ENCODE results near the gene NLGN3.
A peak's percentile ranks its signal among the peaks of the same experiment; 100 is the strongest.

Gene NLGN3

DNA sequence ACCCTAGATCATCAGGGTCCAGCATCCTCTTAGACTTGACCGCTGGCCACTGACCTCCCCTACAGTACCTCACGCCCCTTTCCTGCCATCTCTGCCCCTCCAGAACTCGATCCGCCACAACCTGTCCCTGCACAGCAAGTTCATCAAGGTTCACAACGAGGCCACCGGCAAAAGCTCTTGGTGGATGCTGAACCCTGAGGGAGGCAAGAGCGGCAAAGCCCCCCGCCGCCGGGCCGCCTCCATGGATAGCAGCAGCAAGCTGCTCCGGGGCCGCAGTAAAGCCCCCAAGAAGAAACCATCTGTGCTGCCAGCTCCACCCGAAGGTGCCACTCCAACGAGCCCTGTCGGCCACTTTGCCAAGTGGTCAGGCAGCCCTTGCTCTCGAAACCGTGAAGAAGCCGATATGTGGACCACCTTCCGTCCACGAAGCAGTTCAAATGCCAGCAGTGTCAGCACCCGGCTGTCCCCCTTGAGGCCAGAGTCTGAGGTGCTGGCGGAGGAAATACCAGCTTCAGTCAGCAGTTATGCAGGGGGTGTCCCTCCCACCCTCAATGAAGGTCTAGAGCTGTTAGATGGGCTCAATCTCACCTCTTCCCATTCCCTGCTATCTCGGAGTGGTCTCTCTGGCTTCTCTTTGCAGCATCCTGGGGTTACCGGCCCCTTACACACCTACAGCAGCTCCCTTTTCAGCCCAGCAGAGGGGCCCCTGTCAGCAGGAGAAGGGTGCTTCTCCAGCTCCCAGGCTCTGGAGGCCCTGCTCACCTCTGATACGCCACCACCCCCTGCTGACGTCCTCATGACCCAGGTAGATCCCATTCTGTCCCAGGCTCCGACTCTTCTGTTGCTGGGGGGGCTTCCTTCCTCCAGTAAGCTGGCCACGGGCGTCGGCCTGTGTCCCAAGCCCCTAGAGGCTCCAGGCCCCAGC, 43.8 kb upstream of the NLGN3 start:
- no peaks in the 10 kb centered on the region for H4K20me1 ChIP-seq (ENCODE audit: insufficient read depth, low read length)
- TF ChIP-seq EZH2phosphoT487 (IDR thresholded peaks at IDR 0.05; ENCODE audit: low read depth) = no peak
- TF ChIP-seq, protein P1, sequence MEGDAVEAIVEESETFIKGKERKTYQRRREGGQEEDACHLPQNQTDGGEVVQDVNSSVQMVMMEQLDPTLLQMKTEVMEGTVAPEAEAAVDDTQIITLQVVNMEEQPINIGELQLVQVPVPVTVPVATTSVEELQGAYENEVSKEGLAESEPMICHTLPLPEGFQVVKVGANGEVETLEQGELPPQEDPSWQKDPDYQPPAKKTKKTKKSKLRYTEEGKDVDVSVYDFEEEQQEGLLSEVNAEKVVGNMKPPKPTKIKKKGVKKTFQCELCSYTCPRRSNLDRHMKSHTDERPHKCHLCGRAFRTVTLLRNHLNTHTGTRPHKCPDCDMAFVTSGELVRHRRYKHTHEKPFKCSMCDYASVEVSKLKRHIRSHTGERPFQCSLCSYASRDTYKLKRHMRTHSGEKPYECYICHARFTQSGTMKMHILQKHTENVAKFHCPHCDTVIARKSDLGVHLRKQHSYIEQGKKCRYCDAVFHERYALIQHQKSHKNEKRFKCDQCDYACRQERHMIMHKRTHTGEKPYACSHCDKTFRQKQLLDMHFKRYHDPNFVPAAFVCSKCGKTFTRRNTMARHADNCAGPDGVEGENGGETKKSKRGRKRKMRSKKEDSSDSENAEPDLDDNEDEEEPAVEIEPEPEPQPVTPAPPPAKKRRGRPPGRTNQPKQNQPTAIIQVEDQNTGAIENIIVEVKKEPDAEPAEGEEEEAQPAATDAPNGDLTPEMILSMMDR (IDR thresholded peaks at IDR 0.05; ENCODE audit: low read depth, low read length) = no peak
- no peak overlapping the region for H3K9ac ChIP-seq (ENCODE audit: low read length)
- H2AFZ ChIP-seq (ENCODE audit: low read depth, low read length) = no peak overlapping the region
- H3K4me1 ChIP-seq (ENCODE audit: low read length) = peaks cover 15% of the 10 kb centered on the region
- no peak overlapping the region for H3K4me3 ChIP-seq (ENCODE audit: low read length)
- H3K36me3 ChIP-seq (replicated peaks; ENCODE audit: low read depth, low read length) = no peaks in the 10 kb centered on the region
- no peaks in the 10 kb centered on the region for H3K79me2 ChIP-seq (ENCODE audit: low read length)
- H3K27ac ChIP-seq (ENCODE audit: low read length) = no peak overlapping the region
- H3K4me2 ChIP-seq (ENCODE audit: low read length) = no peak overlapping the region
- H3K27me3 ChIP-seq (ENCODE audit: low read depth, low read length) = no peaks in the 10 kb centered on the region
- H3K9me3 ChIP-seq (ENCODE audit: insufficient read depth, low read length) = no peaks in the 10 kb centered on the region

GRCh38 chrX:71102292-71102691, 42.3 kb upstream of the NLGN3 start:
- H3K36me3 ChIP-seq (replicated peaks; ENCODE audit: low read depth, low read length) = peaks cover 1% of the 10 kb centered on the region
- H3K79me2 ChIP-seq (ENCODE audit: low read length) = no peaks in the 10 kb centered on the region
- TF ChIP-seq EZH2phosphoT487 (IDR thresholded peaks at IDR 0.05; ENCODE audit: low read depth) = no peak
- TF ChIP-seq, protein P1 (IDR thresholded peaks at IDR 0.05; ENCODE audit: low read depth, low read length) = no peak
- no peak overlapping the region for H3K27ac ChIP-seq (ENCODE audit: low read length)
- H3K9ac ChIP-seq (ENCODE audit: low read length) = no peak overlapping the region
- H2AFZ ChIP-seq (ENCODE audit: low read depth, low read length) = no peak overlapping the region
- H4K20me1 ChIP-seq (ENCODE audit: insufficient read depth, low read length) = no peaks in the 10 kb centered on the region
- no peaks in the 10 kb centered on the region for H3K27me3 ChIP-seq (ENCODE audit: low read depth, low read length)
- H3K4me2 ChIP-seq (ENCODE audit: low read length) = no peak overlapping the region
- no peaks in the 10 kb centered on the region for H3K9me3 ChIP-seq (ENCODE audit: insufficient read depth, low read length)
- H3K4me1 ChIP-seq (ENCODE audit: low read length) = peaks cover 15% of the 10 kb centered on the region
- H3K4me3 ChIP-seq (ENCODE audit: low read length) = no peak overlapping the region

GRCh38 chrX:71103110-71103983, 41.3 kb upstream of the NLGN3 start:
- Histone ChIP-seq H3K9ac (ENCODE audit: low read length) (no peak overlapping the region), H2AFZ (ENCODE audit: low read depth, low read length) (no peak overlapping the region), H3K4me2 (ENCODE audit: low read length) (0 out of 2 replicates have a peak overlapping the region, but pooled peaks have one; percentile 7), H3K4me1 (ENCODE audit: low read length) (peaks cover 15% of the 10 kb centered on the region), H3K27me3 (ENCODE audit: low read depth, low read length) (no peaks in the 10 kb centered on the region), H3K79me2 (ENCODE audit: low read length) (no peaks in the 10 kb centered on the region), H3K27ac (ENCODE audit: low read length) (no peak overlapping the region), H3K9me3 (ENCODE audit: insufficient read depth, low read length) (no peaks in the 10 kb centered on the region), H3K4me3 (ENCODE audit: low read length) (no peak overlapping the region), H4K20me1 (ENCODE audit: insufficient read depth, low read length) (no peaks in the 10 kb centered on the region), H3K36me3 (replicated peaks; ENCODE audit: low read depth, low read length) (peaks cover 10% of the 10 kb centered on the region)
- no peak for TF ChIP-seq EZH2phosphoT487 (IDR thresholded peaks at IDR 0.05; ENCODE audit: low read depth)
- TF ChIP-seq, protein P1 (IDR thresholded peaks at IDR 0.05; ENCODE audit: low read depth, low read length) = no peak

DNA sequence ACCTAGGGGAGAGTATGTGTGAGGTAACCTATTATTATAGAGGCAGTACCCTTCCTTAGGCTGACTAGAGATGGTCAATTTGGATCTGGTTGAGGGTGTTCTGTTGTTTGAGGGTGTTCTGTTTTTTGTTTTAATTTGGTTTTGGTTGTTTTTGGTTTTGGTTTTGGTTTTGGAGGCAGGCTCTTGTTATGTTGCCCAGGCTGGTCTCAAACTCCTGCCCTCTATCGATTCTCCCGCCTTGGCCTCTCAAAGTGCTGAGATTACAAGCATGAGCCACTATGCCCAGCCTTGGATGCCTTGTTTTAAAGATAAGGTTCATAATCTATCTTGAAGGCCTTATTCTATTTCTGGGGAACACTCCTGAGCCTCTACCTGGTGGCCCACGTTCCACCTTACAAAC, 39.0 kb upstream of the NLGN3 start:
- Histone ChIP-seq H4K20me1 (ENCODE audit: insufficient read depth, low read length) (no peaks in the 10 kb centered on the region), H3K9me3 (ENCODE audit: insufficient read depth, low read length) (no peaks in the 10 kb centered on the region), H3K4me2 (ENCODE audit: low read length) (no peak overlapping the region), H3K27ac (ENCODE audit: low read length) (no peak overlapping the region), H3K36me3 (replicated peaks; ENCODE audit: low read depth, low read length) (peaks cover 24% of the 10 kb centered on the region), H3K27me3 (ENCODE audit: low read depth, low read length) (no peaks in the 10 kb centered on the region), H3K79me2 (ENCODE audit: low read length) (peaks cover 8% of the 10 kb centered on the region), H3K9ac (ENCODE audit: low read length) (no peak overlapping the region), H2AFZ (ENCODE audit: low read depth, low read length) (no peak overlapping the region), H3K4me1 (ENCODE audit: low read length) (peaks cover 16% of the 10 kb centered on the region), H3K4me3 (ENCODE audit: low read length) (no peak overlapping the region)
- no peak for TF ChIP-seq EZH2phosphoT487 (IDR thresholded peaks at IDR 0.05; ENCODE audit: low read depth)
- TF ChIP-seq, protein P1 (IDR thresholded peaks at IDR 0.05; ENCODE audit: low read depth, low read length) = no peak
